Activated CD8-positive, alpha-beta T cell treated with anti-CD3 and anti-CD28 coated beads for 36 hours (primary cell): ENCODE results near the gene PTPRN2. TPM values are rescaled to one million over a fixed set of nuclear protein-coding genes. Genes with fewer than 3 reads are reported as not detected.

Experiments
- ATAC-seq: fragments of 200-7000 bp; cut with Tn5 transposase; one replicate; pipeline ENCODE4 v1.10.0; 2021; ENCODE audit warnings: mild to moderate bottlenecking, moderate library complexity
- CTCF ChIA-PET: fragments of 350-600 bp; sonication (Branson Sonifier 250); formaldehyde crosslinking; loops from one replicate; lab custom pipeline; 2021; ENCODE audit warnings: antibody characterized with exemption; lab: Charles Lee
- POLR2A ChIA-PET: fragments of 350-600 bp; sonication (Branson Sonifier 250); formaldehyde crosslinking; loops from one replicate; lab custom pipeline; 2021; ENCODE audit warnings: antibody characterized with exemption; lab: Charles Lee
- DNase-seq: peaks from one replicate; pipeline ENCODE4 v3.0.0-alpha.2; 2020
- H3K27ac Mint-ChIP-seq: one replicate; pipeline ENCODE4 v1.8.0; 2021; ENCODE audit warnings: mild to moderate bottlenecking, mixed read lengths
- H3K27me3 Mint-ChIP-seq: one replicate; pipeline ENCODE4 v1.8.0; 2021; ENCODE audit warnings: mixed read lengths
- H3K36me3 Mint-ChIP-seq: one replicate; pipeline ENCODE4 v1.8.0; 2021; ENCODE audit warnings: low read depth, mixed read lengths
- H3K4me1 Mint-ChIP-seq: one replicate; pipeline ENCODE4 v1.8.0; 2021; ENCODE audit warnings: low read depth, mixed read lengths
- H3K4me3 Mint-ChIP-seq: one replicate; pipeline ENCODE4 v1.8.0; 2021; ENCODE audit warnings: mild to moderate bottlenecking, moderate library complexity, mixed read lengths
- H3K9me3 Mint-ChIP-seq: one replicate; pipeline ENCODE4 v1.8.0; 2021; ENCODE audit warnings: mixed read lengths
- CTCF ChIP-seq: fragments of 200-600 bp; IDR thresholded peaks from one replicate; pipeline ENCODE4 v1.8.0; 2022; ENCODE audit warnings: antibody characterized with exemption, mild to moderate bottlenecking
- intact Hi-C: fragments of 100-400 bp; cut with micrococcal nuclease; formaldehyde crosslinking; loops from one replicate; pipeline ENCODE4 v1.10.0; 2022
- total RNA-seq, 2 experiments: library from RNA; stranded (reverse); gene quantifications; one replicate each; pipeline ENCODE4 v1.2.3, GENCODE V29; 2021

The PTPRN2 gene
- total RNA-seq, 2 experiments from 2014 or later, result 0.49 to 0.65 TPM

- H3K27me3 Mint-ChIP-seq, result peaks cover 2% of the 10 kb centered on the region
- H3K4me3 Mint-ChIP-seq, result no peak overlapping the region
- H3K36me3 Mint-ChIP-seq, result no peaks in the 10 kb centered on the region
- no peaks in the 10 kb centered on the region for H3K4me1 Mint-ChIP-seq
- POLR2A ChIA-PET, result interaction anchor here (0.7 kb wide), 1 partner anchor 12 kb away, joined by 3 read pairs; no protein-coding TSS in a partner anchor
- H3K27ac Mint-ChIP-seq, result no peak overlapping the region
- H3K9me3 Mint-ChIP-seq, result no peaks in the 10 kb centered on the region
- CTCF ChIA-PET, result no interaction called here
- DNase-seq (no peak), ATAC-seq (no peak)
- TF ChIP-seq CTCF, result no peak
- intact Hi-C loops, result no loop called here
These were observed 133.0 kb downstream of the PTPRN2 start for GRCh38 chr7:158454631-158455030.

- Mint-ChIP-seq H3K4me3 (no peak overlapping the region), H3K4me1 (no peaks in the 10 kb centered on the region), H3K27ac (no peak overlapping the region), H3K36me3 (no peaks in the 10 kb centered on the region), H3K27me3 (peaks cover 2% of the 10 kb centered on the region), H3K9me3 (no peaks in the 10 kb centered on the region)
- ChIA-PET CTCF (no interaction called here), POLR2A (no interaction called here)
- intact Hi-C loops, result no loop called here
- ATAC-seq, result no peak
- DNase-seq, result no peak
- no peak for TF ChIP-seq CTCF
These were observed 134.0 kb downstream of the PTPRN2 start for GRCh38 chr7:158453663-158454062.

GRCh38 chr7:158452331-158452730 is 135.3 kb downstream of the PTPRN2 start:
- DNase-seq, result no peak
- Mint-ChIP-seq H3K4me1 (no peaks in the 10 kb centered on the region), H3K27me3 (peaks cover 2% of the 10 kb centered on the region), H3K27ac (no peak overlapping the region), H3K9me3 (no peaks in the 10 kb centered on the region), H3K36me3 (no peaks in the 10 kb centered on the region), H3K4me3 (no peak overlapping the region)
- no peak for TF ChIP-seq CTCF
- ChIA-PET CTCF (no interaction called here), POLR2A (no interaction called here)
- no peak for ATAC-seq
- intact Hi-C loops, result no loop called here

- ATAC-seq (no peak), DNase-seq (no peak)
- Mint-ChIP-seq H3K36me3 (no peaks in the 10 kb centered on the region), H3K4me3 (no peak overlapping the region), H3K27ac (no peak overlapping the region), H3K27me3 (peaks cover 2% of the 10 kb centered on the region), H3K9me3 (no peaks in the 10 kb centered on the region), H3K4me1 (no peaks in the 10 kb centered on the region)
- ChIA-PET POLR2A (no interaction called here), CTCF (no interaction called here)
- intact Hi-C loops, result no loop called here
- TF ChIP-seq CTCF, result no peak
These were observed 137.0 kb downstream of the PTPRN2 start for GRCh38 chr7:158450476-158451124.

- CTCF ChIA-PET, result no interaction called here
- ATAC-seq (no peak), DNase-seq (no peak)
These were observed 137.7 kb downstream of the PTPRN2 start for GRCh38 chr7:158449942-158450341.

More at GRCh38 chr7:158449942-158450341, 137.7 kb downstream of the PTPRN2 start:
- intact Hi-C loops, result no loop called here
- no peak for TF ChIP-seq CTCF
- Mint-ChIP-seq H3K27ac (no peak overlapping the region), H3K9me3 (no peaks in the 10 kb centered on the region), H3K4me3 (no peak overlapping the region), H3K4me1 (no peaks in the 10 kb centered on the region), H3K27me3 (peaks cover 2% of the 10 kb centered on the region), H3K36me3 (no peaks in the 10 kb centered on the region)
- POLR2A ChIA-PET, result no interaction called here
